22Rv1 (cell line): ENCODE results near the gene XPO5.

Experiments used
- ZFX ChIP-seq: fragments of 450-650 bp; IDR thresholded peaks from 2 replicates; pipeline ENCODE4 v1.6.1; 2017; ENCODE audit warnings: antibody characterized with exemption, borderline replicate concordance
- TF ChIP-seq, protein P1 (sequence below): fragments of 450-650 bp; IDR thresholded peaks from 2 replicates; pipeline ENCODE4 v1.5.1; 2017; ENCODE audit warnings: mild to moderate bottlenecking

DNA sequence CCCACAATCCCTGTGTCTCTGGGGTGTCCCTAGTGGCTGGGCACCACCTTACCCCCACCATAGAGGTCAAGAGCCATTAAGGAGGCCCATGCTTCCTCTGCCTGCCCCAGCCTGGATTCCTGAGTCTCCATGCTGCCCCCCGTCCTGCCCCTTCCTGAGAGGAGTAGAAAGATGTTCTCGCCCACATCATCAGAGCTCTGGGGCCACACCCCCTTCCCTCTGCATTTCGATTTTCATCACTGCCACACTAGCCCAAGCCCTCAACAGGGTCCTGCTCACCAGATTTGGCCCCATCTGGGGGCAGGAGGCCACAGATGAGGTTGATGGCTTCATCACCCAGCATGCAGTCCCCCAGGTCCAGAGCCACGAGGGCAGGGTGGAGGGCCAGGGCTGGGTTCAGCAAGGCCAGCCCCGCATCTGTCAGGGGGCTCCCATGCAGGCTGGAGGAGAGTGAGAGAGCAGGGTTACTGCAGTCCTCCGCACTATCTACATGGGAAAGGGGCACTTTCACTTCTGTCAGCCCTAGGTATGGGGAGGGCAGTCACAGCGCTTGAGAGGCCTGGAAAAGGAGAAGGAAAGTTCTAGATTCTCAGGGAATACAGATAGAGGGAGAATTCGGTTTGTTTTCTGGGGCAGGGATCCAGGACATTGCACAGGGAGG is 67.2 kb downstream of the XPO5 start:
- TF ChIP-seq, protein P1, sequence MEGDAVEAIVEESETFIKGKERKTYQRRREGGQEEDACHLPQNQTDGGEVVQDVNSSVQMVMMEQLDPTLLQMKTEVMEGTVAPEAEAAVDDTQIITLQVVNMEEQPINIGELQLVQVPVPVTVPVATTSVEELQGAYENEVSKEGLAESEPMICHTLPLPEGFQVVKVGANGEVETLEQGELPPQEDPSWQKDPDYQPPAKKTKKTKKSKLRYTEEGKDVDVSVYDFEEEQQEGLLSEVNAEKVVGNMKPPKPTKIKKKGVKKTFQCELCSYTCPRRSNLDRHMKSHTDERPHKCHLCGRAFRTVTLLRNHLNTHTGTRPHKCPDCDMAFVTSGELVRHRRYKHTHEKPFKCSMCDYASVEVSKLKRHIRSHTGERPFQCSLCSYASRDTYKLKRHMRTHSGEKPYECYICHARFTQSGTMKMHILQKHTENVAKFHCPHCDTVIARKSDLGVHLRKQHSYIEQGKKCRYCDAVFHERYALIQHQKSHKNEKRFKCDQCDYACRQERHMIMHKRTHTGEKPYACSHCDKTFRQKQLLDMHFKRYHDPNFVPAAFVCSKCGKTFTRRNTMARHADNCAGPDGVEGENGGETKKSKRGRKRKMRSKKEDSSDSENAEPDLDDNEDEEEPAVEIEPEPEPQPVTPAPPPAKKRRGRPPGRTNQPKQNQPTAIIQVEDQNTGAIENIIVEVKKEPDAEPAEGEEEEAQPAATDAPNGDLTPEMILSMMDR: no peak
- no peak for TF ChIP-seq ZFX
